WTC11 (cell line): Measurements from ENCODE around the gene DHTKD1. TPM values are rescaled to one million over a fixed set of nuclear protein-coding genes. Genes with fewer than 3 reads are reported as not detected.

Experiments
- ATAC-seq: fragments of 200-7000 bp; cut with Tn5 transposase; 2 replicates; pipeline ENCODE4 v1.10.0; 2021; ENCODE audit warnings: mild to moderate bottlenecking, moderate library complexity
- CTCF ChIA-PET: fragments of 300-600 bp; sonication (Branson Sonifier 250); formaldehyde crosslinking; loops from one replicate; lab custom pipeline; 2021; ENCODE audit warnings: antibody characterized with exemption; lab: Charles Lee
- POLR2A ChIA-PET: fragments of 350-600 bp; sonication (Branson Sonifier 250); formaldehyde crosslinking; loops from one replicate; lab custom pipeline; 2021; ENCODE audit warnings: antibody characterized with exemption; lab: Charles Lee
- DNase-seq: peaks from one replicate; pipeline ENCODE4 v3.0.0; 2021; ENCODE audit warnings: low spot score
- H3K27ac Mint-ChIP-seq: 2 replicates; pipeline ENCODE4 v1.8.0; 2021; ENCODE audit warnings: mixed read lengths
- H3K27me3 Mint-ChIP-seq: 2 replicates; pipeline ENCODE4 v1.8.0; 2021; ENCODE audit warnings: low read depth, mild to moderate bottlenecking, moderate library complexity, mixed read lengths
- H3K36me3 Mint-ChIP-seq: 2 replicates; pipeline ENCODE4 v1.8.0; 2021; ENCODE audit warnings: mixed read lengths
- H3K4me1 Mint-ChIP-seq: 2 replicates; pipeline ENCODE4 v1.8.0; 2022; ENCODE audit warnings: mixed read lengths
- H3K4me3 Mint-ChIP-seq: 2 replicates; pipeline ENCODE4 v1.8.0; 2021; ENCODE audit warnings: mild to moderate bottlenecking, moderate library complexity, mixed read lengths
- H3K9me3 Mint-ChIP-seq: 2 replicates; pipeline ENCODE4 v1.8.0; 2021; ENCODE audit warnings: mixed read lengths
- ATF1 ChIP-seq: sonication (generic); formaldehyde crosslinking; IDR thresholded peaks from 2 replicates; pipeline ENCODE4 v1.8.1; 2023; ENCODE audit warnings: mild to moderate bottlenecking, moderate library complexity, missing genetic modification reagents
- CREB1 ChIP-seq: sonication (generic); formaldehyde crosslinking; IDR thresholded peaks from 2 replicates; pipeline ENCODE4 v1.8.0; 2023; ENCODE audit warnings: mild to moderate bottlenecking, missing genetic modification reagents
- ELF4 ChIP-seq: sonication (generic); formaldehyde crosslinking; IDR thresholded peaks from 2 replicates; pipeline ENCODE4 v1.8.1; 2022; ENCODE audit warnings: low read depth, mild to moderate bottlenecking, moderate library complexity, missing genetic modification reagents
- FOXK1 ChIP-seq: sonication (generic); formaldehyde crosslinking; IDR thresholded peaks from 2 replicates; pipeline ENCODE4 v1.8.0; 2022; ENCODE audit warnings: mild to moderate bottlenecking, moderate library complexity, missing genetic modification reagents
- MXD4 ChIP-seq: fragments of 250-450 bp; sonication (Bioruptor Pico); IDR thresholded peaks from 2 replicates; pipeline ENCODE4 v1.8.0; 2021; ENCODE audit warnings: mild to moderate bottlenecking, moderate library complexity, borderline replicate concordance
- NFE2L1 ChIP-seq: sonication (generic); formaldehyde crosslinking; IDR thresholded peaks from 2 replicates; pipeline ENCODE4 v1.8.1; 2023; ENCODE audit warnings: missing genetic modification reagents
- NR2C2 ChIP-seq: sonication (generic); formaldehyde crosslinking; IDR thresholded peaks from 2 replicates; pipeline ENCODE4 v1.8.0; 2022; ENCODE audit warnings: mild to moderate bottlenecking, missing genetic modification reagents
- TCF7 ChIP-seq: sonication (generic); formaldehyde crosslinking; IDR thresholded peaks from 2 replicates; pipeline ENCODE4 v1.8.0; 2022; ENCODE audit warnings: mild to moderate bottlenecking, low read depth, missing genetic modification reagents, moderate library complexity
- ZNF138 ChIP-seq: sonication (generic); formaldehyde crosslinking; conservative IDR thresholded peaks from 2 replicates; pipeline ENCODE4 v1.8.1; 2022; ENCODE audit warnings: mild to moderate bottlenecking, moderate library complexity, missing genetic modification reagents
- ZNF219 ChIP-seq: sonication (generic); formaldehyde crosslinking; IDR thresholded peaks from 2 replicates; pipeline ENCODE4 v1.8.0; 2023; ENCODE audit warnings: missing genetic modification reagents, mild to moderate bottlenecking, borderline replicate concordance
- ZNF232 ChIP-seq: sonication (generic); formaldehyde crosslinking; IDR thresholded peaks from 2 replicates; pipeline ENCODE4 v1.8.0; 2022; ENCODE audit warnings: mild to moderate bottlenecking, missing genetic modification reagents
- total RNA-seq: library from RNA; stranded (reverse); gene quantifications from 3 replicates; pipeline ENCODE4 v1.2.3, GENCODE V29; 2021
- TF ChIP-seq, protein P1 (sequence below): sonication (generic); formaldehyde crosslinking; conservative IDR thresholded peaks from 2 replicates; pipeline ENCODE4 v1.8.1; 2022; ENCODE audit warnings: mild to moderate bottlenecking, missing genetic modification reagents
- TF ChIP-seq, protein P2 (sequence below): sonication (generic); formaldehyde crosslinking; IDR thresholded peaks from 2 replicates; pipeline ENCODE4 v1.8.1; 2023; ENCODE audit warnings: mild to moderate bottlenecking, missing genetic modification reagents, moderate library complexity
- TF ChIP-seq, protein P3 (sequence below): sonication (generic); formaldehyde crosslinking; IDR thresholded peaks from 2 replicates; pipeline ENCODE4 v1.8.0; 2023; ENCODE audit warnings: missing genetic modification reagents, mild to moderate bottlenecking, borderline replicate concordance
- TF ChIP-seq, protein P4 (sequence below): sonication (generic); formaldehyde crosslinking; IDR thresholded peaks from 2 replicates; pipeline ENCODE4 v1.8.1; 2023; ENCODE audit warnings: mild to moderate bottlenecking, moderate library complexity, missing genetic modification reagents
- TF ChIP-seq, protein P5 (sequence below): sonication (generic); formaldehyde crosslinking; IDR thresholded peaks from 2 replicates; pipeline ENCODE4 v1.8.0; 2022; ENCODE audit warnings: mild to moderate bottlenecking, missing genetic modification reagents
- TF ChIP-seq, protein P6 (sequence below): fragments of 250-450 bp; sonication (Bioruptor Pico); IDR thresholded peaks from 2 replicates; pipeline ENCODE4 v1.9.0; 2021; ENCODE audit warnings: moderate library complexity, mild to moderate bottlenecking, inconsistent platforms, borderline replicate concordance
- TF ChIP-seq, protein P7 (sequence below): sonication (generic); formaldehyde crosslinking; IDR thresholded peaks from 2 replicates; pipeline ENCODE4 v1.8.0; 2022; ENCODE audit warnings: mild to moderate bottlenecking, missing genetic modification reagents
- TF ChIP-seq, protein P8 (sequence below): fragments of 250-450 bp; sonication (Bioruptor Pico); IDR thresholded peaks from 2 replicates; pipeline ENCODE4 v1.9.0; 2021; ENCODE audit warnings: mild to moderate bottlenecking
- TF ChIP-seq, protein P9 (sequence below): sonication (generic); formaldehyde crosslinking; conservative IDR thresholded peaks from 2 replicates; pipeline ENCODE4 v1.8.1; 2023; ENCODE audit warnings: mild to moderate bottlenecking, low read depth, missing genetic modification reagents, moderate library complexity

DHTKD1 gene
- total RNA-seq, 1 experiment from 2014 or later, result 57.9 TPM

DNA sequence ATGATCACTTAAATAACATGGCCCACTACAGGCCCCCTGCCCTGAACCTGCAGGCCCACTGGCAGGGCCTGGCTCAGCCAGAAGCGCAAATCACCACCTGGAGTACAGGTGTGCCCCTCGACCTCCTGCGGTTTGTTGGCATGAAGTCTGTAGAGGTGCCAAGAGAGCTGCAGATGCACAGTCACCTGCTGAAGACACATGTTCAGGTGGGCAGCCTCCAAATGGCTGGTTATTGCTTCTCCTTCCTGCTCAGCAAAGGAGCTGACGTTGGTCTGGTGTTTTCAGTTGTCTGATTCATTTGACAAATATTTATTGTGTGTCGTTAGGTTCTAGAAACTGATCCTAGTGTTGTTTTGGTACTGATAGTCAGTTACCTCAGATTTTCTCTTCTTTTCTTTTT, 29.0 kb downstream of the DHTKD1 start:
- CTCF ChIA-PET, result no interaction called here
- POLR2A ChIA-PET, result no interaction called here
- Mint-ChIP-seq H3K9me3 (no peaks in the 10 kb centered on the region), H3K27ac (no peak overlapping the region), H3K4me1 (no peaks in the 10 kb centered on the region), H3K4me3 (no peak overlapping the region), H3K36me3 (peaks cover 71% of the 10 kb centered on the region), H3K27me3 (no peaks in the 10 kb centered on the region)
- no peak for ATAC-seq
- DNase-seq, result no peak
- TF ChIP-seq ELF4 (no peak), ZNF232 (CRISPR knock-in tag) (no peak), NR2C2 (CRISPR knock-in tag) (no peak), ATF1 (no peak), ZNF219 (CRISPR knock-in tag) (no peak), NFE2L1 (CRISPR knock-in tag) (no peak), ZNF138 (CRISPR knock-in tag) (no peak)
- TF ChIP-seq, protein P1, sequence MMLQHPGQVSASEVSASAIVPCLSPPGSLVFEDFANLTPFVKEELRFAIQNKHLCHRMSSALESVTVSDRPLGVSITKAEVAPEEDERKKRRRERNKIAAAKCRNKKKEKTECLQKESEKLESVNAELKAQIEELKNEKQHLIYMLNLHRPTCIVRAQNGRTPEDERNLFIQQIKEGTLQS, result no peak
- TF ChIP-seq, protein P2, sequence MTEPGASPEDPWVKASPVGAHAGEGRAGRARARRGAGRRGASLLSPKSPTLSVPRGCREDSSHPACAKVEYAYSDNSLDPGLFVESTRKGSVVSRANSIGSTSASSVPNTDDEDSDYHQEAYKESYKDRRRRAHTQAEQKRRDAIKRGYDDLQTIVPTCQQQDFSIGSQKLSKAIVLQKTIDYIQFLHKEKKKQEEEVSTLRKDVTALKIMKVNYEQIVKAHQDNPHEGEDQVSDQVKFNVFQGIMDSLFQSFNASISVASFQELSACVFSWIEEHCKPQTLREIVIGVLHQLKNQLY (CRISPR knock-in tag), result no peak

DNA sequence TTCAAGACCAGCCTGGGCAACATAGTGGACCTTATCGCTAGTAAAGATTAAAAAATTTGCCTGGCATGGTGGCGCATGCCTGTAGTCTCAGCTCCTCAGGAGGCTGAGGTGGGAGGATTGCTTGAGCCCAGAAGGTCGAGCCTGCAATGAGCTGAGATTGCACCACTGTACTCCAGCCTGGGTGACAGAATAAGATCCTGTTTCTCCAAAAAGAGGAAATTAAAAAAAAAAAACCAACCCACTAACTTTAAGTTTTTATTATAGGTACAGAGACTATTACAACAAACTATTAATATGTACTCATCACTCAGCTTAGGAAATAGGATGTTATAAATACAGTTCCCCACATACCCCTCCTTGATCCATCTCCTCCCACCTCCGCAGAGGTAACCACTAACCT, 30.2 kb downstream of the DHTKD1 start:
- DNase-seq (no peak), ATAC-seq (no peak)
- ChIA-PET POLR2A (no interaction called here), CTCF (interaction anchor here (0.7 kb wide), 1 partner anchor 11 kb away, joined by 3 read pairs; no protein-coding TSS in a partner anchor)
- no peaks in the 10 kb centered on the region for H3K27me3 Mint-ChIP-seq
- peaks cover 68% of the 10 kb centered on the region for H3K36me3 Mint-ChIP-seq
- H3K27ac Mint-ChIP-seq, result no peak overlapping the region
- no peak overlapping the region for H3K4me3 Mint-ChIP-seq
- H3K9me3 Mint-ChIP-seq, result no peaks in the 10 kb centered on the region; the same call in 1 of the 2 replicates
- H3K4me1 Mint-ChIP-seq, result no peaks in the 10 kb centered on the region
- no peak for TF ChIP-seq TCF7 (CRISPR knock-in tag)
- TF ChIP-seq, protein P3, sequence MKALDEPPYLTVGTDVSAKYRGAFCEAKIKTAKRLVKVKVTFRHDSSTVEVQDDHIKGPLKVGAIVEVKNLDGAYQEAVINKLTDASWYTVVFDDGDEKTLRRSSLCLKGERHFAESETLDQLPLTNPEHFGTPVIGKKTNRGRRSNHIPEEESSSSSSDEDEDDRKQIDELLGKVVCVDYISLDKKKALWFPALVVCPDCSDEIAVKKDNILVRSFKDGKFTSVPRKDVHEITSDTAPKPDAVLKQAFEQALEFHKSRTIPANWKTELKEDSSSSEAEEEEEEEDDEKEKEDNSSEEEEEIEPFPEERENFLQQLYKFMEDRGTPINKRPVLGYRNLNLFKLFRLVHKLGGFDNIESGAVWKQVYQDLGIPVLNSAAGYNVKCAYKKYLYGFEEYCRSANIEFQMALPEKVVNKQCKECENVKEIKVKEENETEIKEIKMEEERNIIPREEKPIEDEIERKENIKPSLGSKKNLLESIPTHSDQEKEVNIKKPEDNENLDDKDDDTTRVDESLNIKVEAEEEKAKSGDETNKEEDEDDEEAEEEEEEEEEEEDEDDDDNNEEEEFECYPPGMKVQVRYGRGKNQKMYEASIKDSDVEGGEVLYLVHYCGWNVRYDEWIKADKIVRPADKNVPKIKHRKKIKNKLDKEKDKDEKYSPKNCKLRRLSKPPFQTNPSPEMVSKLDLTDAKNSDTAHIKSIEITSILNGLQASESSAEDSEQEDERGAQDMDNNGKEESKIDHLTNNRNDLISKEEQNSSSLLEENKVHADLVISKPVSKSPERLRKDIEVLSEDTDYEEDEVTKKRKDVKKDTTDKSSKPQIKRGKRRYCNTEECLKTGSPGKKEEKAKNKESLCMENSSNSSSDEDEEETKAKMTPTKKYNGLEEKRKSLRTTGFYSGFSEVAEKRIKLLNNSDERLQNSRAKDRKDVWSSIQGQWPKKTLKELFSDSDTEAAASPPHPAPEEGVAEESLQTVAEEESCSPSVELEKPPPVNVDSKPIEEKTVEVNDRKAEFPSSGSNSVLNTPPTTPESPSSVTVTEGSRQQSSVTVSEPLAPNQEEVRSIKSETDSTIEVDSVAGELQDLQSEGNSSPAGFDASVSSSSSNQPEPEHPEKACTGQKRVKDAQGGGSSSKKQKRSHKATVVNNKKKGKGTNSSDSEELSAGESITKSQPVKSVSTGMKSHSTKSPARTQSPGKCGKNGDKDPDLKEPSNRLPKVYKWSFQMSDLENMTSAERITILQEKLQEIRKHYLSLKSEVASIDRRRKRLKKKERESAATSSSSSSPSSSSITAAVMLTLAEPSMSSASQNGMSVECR, result no peak
- TF ChIP-seq, protein P4, sequence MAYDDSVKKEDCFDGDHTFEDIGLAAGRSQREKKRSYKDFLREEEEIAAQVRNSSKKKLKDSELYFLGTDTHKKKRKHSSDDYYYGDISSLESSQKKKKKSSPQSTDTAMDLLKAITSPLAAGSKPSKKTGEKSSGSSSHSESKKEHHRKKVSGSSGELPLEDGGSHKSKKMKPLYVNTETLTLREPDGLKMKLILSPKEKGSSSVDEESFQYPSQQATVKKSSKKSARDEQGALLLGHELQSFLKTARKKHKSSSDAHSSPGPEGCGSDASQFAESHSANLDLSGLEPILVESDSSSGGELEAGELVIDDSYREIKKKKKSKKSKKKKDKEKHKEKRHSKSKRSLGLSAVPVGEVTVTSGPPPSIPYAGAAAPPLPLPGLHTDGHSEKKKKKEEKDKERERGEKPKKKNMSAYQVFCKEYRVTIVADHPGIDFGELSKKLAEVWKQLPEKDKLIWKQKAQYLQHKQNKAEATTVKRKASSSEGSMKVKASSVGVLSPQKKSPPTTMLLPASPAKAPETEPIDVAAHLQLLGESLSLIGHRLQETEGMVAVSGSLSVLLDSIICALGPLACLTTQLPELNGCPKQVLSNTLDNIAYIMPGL (CRISPR knock-in tag), result no peak
- TF ChIP-seq MXD4 (CRISPR knock-in tag), result no peak
- TF ChIP-seq, protein P2 (CRISPR knock-in tag), result no peak
- TF ChIP-seq FOXK1 (CRISPR knock-in tag), result no peak
- TF ChIP-seq, protein P5, sequence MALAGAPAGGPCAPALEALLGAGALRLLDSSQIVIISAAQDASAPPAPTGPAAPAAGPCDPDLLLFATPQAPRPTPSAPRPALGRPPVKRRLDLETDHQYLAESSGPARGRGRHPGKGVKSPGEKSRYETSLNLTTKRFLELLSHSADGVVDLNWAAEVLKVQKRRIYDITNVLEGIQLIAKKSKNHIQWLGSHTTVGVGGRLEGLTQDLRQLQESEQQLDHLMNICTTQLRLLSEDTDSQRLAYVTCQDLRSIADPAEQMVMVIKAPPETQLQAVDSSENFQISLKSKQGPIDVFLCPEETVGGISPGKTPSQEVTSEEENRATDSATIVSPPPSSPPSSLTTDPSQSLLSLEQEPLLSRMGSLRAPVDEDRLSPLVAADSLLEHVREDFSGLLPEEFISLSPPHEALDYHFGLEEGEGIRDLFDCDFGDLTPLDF, result no peak
- TF ChIP-seq, protein P6, sequence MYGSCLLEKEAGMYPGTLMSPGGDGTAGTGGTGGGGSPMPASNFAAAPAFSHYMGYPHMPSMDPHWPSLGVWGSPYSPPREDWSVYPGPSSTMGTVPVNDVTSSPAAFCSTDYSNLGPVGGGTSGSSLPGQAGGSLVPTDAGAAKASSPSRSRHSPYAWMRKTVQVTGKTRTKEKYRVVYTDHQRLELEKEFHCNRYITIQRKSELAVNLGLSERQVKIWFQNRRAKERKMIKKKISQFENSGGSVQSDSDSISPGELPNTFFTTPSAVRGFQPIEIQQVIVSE (CRISPR knock-in tag), result no peak
- TF ChIP-seq CREB1 (CRISPR knock-in tag), result no peak
- TF ChIP-seq, protein P7, sequence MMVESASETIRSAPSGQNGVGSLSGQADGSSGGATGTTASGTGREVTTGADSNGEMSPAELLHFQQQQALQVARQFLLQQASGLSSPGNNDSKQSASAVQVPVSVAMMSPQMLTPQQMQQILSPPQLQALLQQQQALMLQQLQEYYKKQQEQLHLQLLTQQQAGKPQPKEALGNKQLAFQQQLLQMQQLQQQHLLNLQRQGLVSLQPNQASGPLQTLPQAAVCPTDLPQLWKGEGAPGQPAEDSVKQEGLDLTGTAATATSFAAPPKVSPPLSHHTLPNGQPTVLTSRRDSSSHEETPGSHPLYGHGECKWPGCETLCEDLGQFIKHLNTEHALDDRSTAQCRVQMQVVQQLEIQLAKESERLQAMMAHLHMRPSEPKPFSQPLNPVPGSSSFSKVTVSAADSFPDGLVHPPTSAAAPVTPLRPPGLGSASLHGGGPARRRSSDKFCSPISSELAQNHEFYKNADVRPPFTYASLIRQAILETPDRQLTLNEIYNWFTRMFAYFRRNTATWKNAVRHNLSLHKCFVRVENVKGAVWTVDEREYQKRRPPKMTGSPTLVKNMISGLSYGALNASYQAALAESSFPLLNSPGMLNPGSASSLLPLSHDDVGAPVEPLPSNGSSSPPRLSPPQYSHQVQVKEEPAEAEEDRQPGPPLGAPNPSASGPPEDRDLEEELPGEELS (CRISPR knock-in tag), result no peak
- TF ChIP-seq, protein P8, sequence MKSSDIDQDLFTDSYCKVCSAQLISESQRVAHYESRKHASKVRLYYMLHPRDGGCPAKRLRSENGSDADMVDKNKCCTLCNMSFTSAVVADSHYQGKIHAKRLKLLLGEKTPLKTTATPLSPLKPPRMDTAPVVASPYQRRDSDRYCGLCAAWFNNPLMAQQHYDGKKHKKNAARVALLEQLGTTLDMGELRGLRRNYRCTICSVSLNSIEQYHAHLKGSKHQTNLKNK (CRISPR knock-in tag), result no peak
- TF ChIP-seq, protein P9, sequence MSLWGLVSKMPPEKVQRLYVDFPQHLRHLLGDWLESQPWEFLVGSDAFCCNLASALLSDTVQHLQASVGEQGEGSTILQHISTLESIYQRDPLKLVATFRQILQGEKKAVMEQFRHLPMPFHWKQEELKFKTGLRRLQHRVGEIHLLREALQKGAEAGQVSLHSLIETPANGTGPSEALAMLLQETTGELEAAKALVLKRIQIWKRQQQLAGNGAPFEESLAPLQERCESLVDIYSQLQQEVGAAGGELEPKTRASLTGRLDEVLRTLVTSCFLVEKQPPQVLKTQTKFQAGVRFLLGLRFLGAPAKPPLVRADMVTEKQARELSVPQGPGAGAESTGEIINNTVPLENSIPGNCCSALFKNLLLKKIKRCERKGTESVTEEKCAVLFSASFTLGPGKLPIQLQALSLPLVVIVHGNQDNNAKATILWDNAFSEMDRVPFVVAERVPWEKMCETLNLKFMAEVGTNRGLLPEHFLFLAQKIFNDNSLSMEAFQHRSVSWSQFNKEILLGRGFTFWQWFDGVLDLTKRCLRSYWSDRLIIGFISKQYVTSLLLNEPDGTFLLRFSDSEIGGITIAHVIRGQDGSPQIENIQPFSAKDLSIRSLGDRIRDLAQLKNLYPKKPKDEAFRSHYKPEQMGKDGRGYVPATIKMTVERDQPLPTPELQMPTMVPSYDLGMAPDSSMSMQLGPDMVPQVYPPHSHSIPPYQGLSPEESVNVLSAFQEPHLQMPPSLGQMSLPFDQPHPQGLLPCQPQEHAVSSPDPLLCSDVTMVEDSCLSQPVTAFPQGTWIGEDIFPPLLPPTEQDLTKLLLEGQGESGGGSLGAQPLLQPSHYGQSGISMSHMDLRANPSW, result no peak
